Measurements from ENCODE around the gene SYNE2.

DNA sequence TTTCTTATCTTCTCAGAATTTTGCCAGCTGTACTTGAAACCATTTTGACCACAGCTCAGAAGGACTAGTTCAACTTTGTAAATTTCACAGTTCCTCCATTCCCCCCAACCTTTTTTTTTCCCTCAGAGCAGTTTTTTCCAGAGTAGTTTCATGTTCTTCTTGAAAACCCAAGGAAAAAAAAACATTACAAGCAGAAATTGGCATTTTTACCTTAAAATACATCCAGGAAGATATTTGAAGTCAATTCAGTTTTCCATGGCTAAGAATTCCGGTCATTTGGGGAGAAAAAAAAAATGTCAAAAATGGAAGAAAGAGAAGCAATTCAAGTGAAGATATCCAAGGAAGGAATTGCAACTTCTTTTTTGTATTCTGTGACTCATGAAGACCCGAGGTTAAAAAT is 39.5 kb downstream of the SYNE2 start:
- TF ChIP-seq KAT7 (CRISPR knock-in tag; IDR thresholded peaks at IDR 0.05; ENCODE audit: borderline replicate concordance): no peak
- no peak for TF ChIP-seq RELA (CRISPR knock-in tag; IDR thresholded peaks at IDR 0.05; ENCODE audit: borderline replicate concordance)
- TF ChIP-seq ZNF121 (CRISPR knock-in tag; IDR thresholded peaks at IDR 0.05): no peak
- TF ChIP-seq, protein P1, sequence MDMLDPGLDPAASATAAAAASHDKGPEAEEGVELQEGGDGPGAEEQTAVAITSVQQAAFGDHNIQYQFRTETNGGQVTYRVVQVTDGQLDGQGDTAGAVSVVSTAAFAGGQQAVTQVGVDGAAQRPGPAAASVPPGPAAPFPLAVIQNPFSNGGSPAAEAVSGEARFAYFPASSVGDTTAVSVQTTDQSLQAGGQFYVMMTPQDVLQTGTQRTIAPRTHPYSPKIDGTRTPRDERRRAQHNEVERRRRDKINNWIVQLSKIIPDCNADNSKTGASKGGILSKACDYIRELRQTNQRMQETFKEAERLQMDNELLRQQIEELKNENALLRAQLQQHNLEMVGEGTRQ (CRISPR knock-in tag; IDR thresholded peaks at IDR 0.05): no peak
- TF ChIP-seq NR2C2 (CRISPR knock-in tag; IDR thresholded peaks at IDR 0.05): no peak
